Stimulated activated CD4-positive, alpha-beta T cell treated with anti-CD3 and anti-CD28 coated beads, Interleukin-1b, Interleukin-23, amount 100 ng/mL, for 48 hours (primary cell): ENCODE results near the gene SORCS2.

Experiments
- DNase-seq: peaks from one replicate; pipeline ENCODE4 v3.0.0-alpha.2; 2020

The SORCS2 gene

GRCh38 chr4:7341491-7342222, 149.3 kb downstream of the SORCS2 start:
- DNase-seq: no peak

- no peak for DNase-seq
These were observed 150.1 kb downstream of the SORCS2 start for GRCh38 chr4:7342223-7343080.

GRCh38 chr4:7343081-7343655, 150.8 kb downstream of the SORCS2 start:
- DNase-seq: no peak

- no peak for DNase-seq
These were observed 151.6 kb downstream of the SORCS2 start for GRCh38 chr4:7343950-7344349.

GRCh38 chr4:7344636-7345155, 152.4 kb downstream of the SORCS2 start:
- no peak for DNase-seq

GRCh38 chr4:7347981-7348380, 155.6 kb downstream of the SORCS2 start:
- no peak for DNase-seq

GRCh38 chr4:7348946-7349900, 156.9 kb downstream of the SORCS2 start:
- no peak for DNase-seq

- no peak for DNase-seq
These were observed 158.1 kb downstream of the SORCS2 start for GRCh38 chr4:7350396-7350795.

- DNase-seq: no peak
These were observed 158.7 kb downstream of the SORCS2 start for GRCh38 chr4:7351014-7351413.

- no peak for DNase-seq
These were observed 160.1 kb downstream of the SORCS2 start for GRCh38 chr4:7352486-7352885.

- no peak for DNase-seq
These were observed 160.9 kb downstream of the SORCS2 start for GRCh38 chr4:7353046-7353790.

- DNase-seq: no peak
These were observed 161.7 kb downstream of the SORCS2 start for GRCh38 chr4:7353846-7354610.

GRCh38 chr4:7354927-7355326, 162.6 kb downstream of the SORCS2 start:
- no peak for DNase-seq

- no peak for DNase-seq
These were observed 163.5 kb downstream of the SORCS2 start for GRCh38 chr4:7355795-7356194.

- no peak for DNase-seq
These were observed 164.5 kb downstream of the SORCS2 start for GRCh38 chr4:7356667-7357310.

- DNase-seq: no peak
These were observed 165.0 kb downstream of the SORCS2 start for GRCh38 chr4:7357323-7357722.

GRCh38 chr4:7358100-7358735, 165.9 kb downstream of the SORCS2 start:
- no peak for DNase-seq

- no peak for DNase-seq
These were observed 167.2 kb downstream of the SORCS2 start for GRCh38 chr4:7359400-7360062.

GRCh38 chr4:7360806-7361205, 168.5 kb downstream of the SORCS2 start:
- no peak for DNase-seq
